ENCODE results near the gene TXNDC5. TPM values are rescaled to one million over a fixed set of nuclear protein-coding genes. Genes with fewer than 3 reads are reported as not detected.

The TXNDC5 gene
- total and polyA plus RNA-seq, 9 of the 15 experiments (the other 6 are each of a cell fraction or from before 2014, with no cell fraction given): 33.9 to 156 (median 137) TPM

GRCh38 chr6:7891078-7891872, 19.3 kb downstream of the TXNDC5 start:
- intact Hi-C loops (cut with micrococcal nuclease): no loop called here
- 90% methylated on average over 15 of the region's 15 CpGs for WGBS (ENCODE audit: insufficient coverage, low coverage, missing lambda C conversion rate)
- H3K79me2 ChIP-seq (ENCODE audit: control insufficient read depth, insufficient read depth, low read length): no peaks in the 10 kb centered on the region
- CTCF ChIA-PET (ENCODE audit: low intra/inter-chr PET ratio): no interaction called here
- H3K27me3 ChIP-seq (ENCODE audit: control insufficient read depth in 2 of 2, insufficient read depth in 2 of 2, low read length in 2 of 2): no peaks in the 10 kb centered on the region
- no peak for FAIRE-seq
- H3K4me1 ChIP-seq (replicated peaks in 1 of 2; ENCODE audit: control insufficient read depth in 2 of 2, insufficient read depth in 2 of 2, low read length in 2 of 2): no peaks in the 10 kb centered on the region
- H3K27ac ChIP-seq (ENCODE audit: extremely low read depth, low read depth, low read length): no peak overlapping the region
- POLR2A ChIA-PET: interaction anchor here (2.5 kb wide), 1 partner anchor 9 kb away, joined by 13 read pairs; no protein-coding TSS in a partner anchor
- H3K9me1 ChIP-seq (ENCODE audit: control insufficient read depth, insufficient read depth, low read length): no peaks in the 10 kb centered on the region
- DNase-seq (ENCODE audit: extremely low read depth in 1 of 4, low spot score in 3 of 4): no peak
- no peak overlapping the region for H2AFZ ChIP-seq (ENCODE audit: low read depth, low read length)
- in situ Hi-C loops (cut with MboI): no loop called here
- no peak overlapping the region for H3K4me2 ChIP-seq (ENCODE audit: insufficient read depth, low read length)
- no peaks in the 10 kb centered on the region for H3K9me3 ChIP-seq (replicated peaks; ENCODE audit: control insufficient read depth, insufficient read depth, low read depth, low read length)
- no peak overlapping the region for H3K9ac ChIP-seq (ENCODE audit: insufficient read depth in 1 of 2, low read depth in 2 of 2, low read length in 2 of 2)
- ATAC-seq: no peak
- no TSS peak for BruUV-seq (replicated peaks)
- H4K20me1 ChIP-seq (replicated peaks; ENCODE audit: control insufficient read depth, insufficient read depth, low read length): no peaks in the 10 kb centered on the region; the same call in 1 of the 2 replicates
- H3K4me3 ChIP-seq: no peak overlapping the region
- peaks cover 99% of the 10 kb centered on the region for H3K36me3 ChIP-seq (ENCODE audit: control insufficient read depth, insufficient read depth, low read length)
- TF ChIP-seq DEAF1 (CRISPR knock-in tag; IDR thresholded peaks at IDR 0.05) (no peak), NCOA6 (IDR thresholded peaks at IDR 0.05) (no peak), CHCHD3 (CRISPR knock-in tag; IDR thresholded peaks at IDR 0.05) (no peak), GATAD2B (IDR thresholded peaks at IDR 0.05; ENCODE audit: borderline replicate concordance) (no peak), HDAC3 (IDR thresholded peaks at IDR 0.05; ENCODE audit: borderline replicate concordance, partially characterized antibody) (no peak), RREB1 (CRISPR knock-in tag; IDR thresholded peaks at IDR 0.05) (no peak), ZSCAN32 (CRISPR knock-in tag; IDR thresholded peaks at IDR 0.05) (no peak), TCF15 (CRISPR knock-in tag; IDR thresholded peaks at IDR 0.05) (no peak), PHB (CRISPR knock-in tag; IDR thresholded peaks at IDR 0.05) (no peak), TEAD2 (tag; IDR thresholded peaks at IDR 0.05) (no peak), HOMEZ (CRISPR knock-in tag; IDR thresholded peaks at IDR 0.05) (no peak), NFIX (CRISPR knock-in tag; IDR thresholded peaks at IDR 0.05; ENCODE audit: low read depth) (no peak)
